Measurements from ENCODE around the gene SCYL2.
"Not testable (repeated sequence)": the region's sequence is repeated elsewhere in the genome, so short reads cannot be mapped to it uniquely, and the experiment has no call there.

The SCYL2 gene

GRCh38 chr12:100311317-100311716 lies 44.3 kb downstream of the SCYL2 start:
- no peak for DNase-seq (ENCODE audit: low read depth in 2 of 3, low spot score in 2 of 3)

- DNase-seq (ENCODE audit: low read depth in 2 of 3, low spot score in 2 of 3): no peak
Observed at GRCh38 chr12:100317371-100317770, 50.4 kb downstream of the SCYL2 start.

GRCh38 chr12:100324498-100324897 lies 57.5 kb downstream of the SCYL2 start:
- DNase-seq (ENCODE audit: low read depth in 2 of 3, low spot score in 2 of 3): no peak

- DNase-seq (ENCODE audit: low read depth in 2 of 3, low spot score in 2 of 3): no peak
Observed at GRCh38 chr12:100326208-100326607, 59.2 kb downstream of the SCYL2 start.

- no peak for DNase-seq (ENCODE audit: low read depth in 2 of 3, low spot score in 2 of 3)
Observed at GRCh38 chr12:100329800-100330199, 62.8 kb downstream of the SCYL2 start.

GRCh38 chr12:100331871-100332270 lies 64.9 kb downstream of the SCYL2 start:
- no peak for DNase-seq (ENCODE audit: low read depth in 2 of 3, low spot score in 2 of 3)

GRCh38 chr12:100332852-100333251 lies 65.9 kb downstream of the SCYL2 start:
- no peak for DNase-seq (ENCODE audit: low read depth in 2 of 3, low spot score in 2 of 3)

GRCh38 chr12:100337299-100337698 lies 70.3 kb downstream of the SCYL2 start:
- no peak for DNase-seq (ENCODE audit: low read depth in 2 of 3, low spot score in 2 of 3)

GRCh38 chr12:100337727-100338126 lies 70.8 kb downstream of the SCYL2 start:
- no peak for DNase-seq (ENCODE audit: low read depth in 2 of 3, low spot score in 2 of 3)

GRCh38 chr12:100339071-100339470 lies 72.1 kb downstream of the SCYL2 start:
- no peak for DNase-seq (ENCODE audit: low read depth in 2 of 3, low spot score in 2 of 3)

- not testable (repeated sequence) for DNase-seq (ENCODE audit: low read depth in 2 of 3, low spot score in 2 of 3)
Observed at GRCh38 chr12:100342897-100343296, 75.9 kb downstream of the SCYL2 start.

- not testable (repeated sequence) for DNase-seq (ENCODE audit: low read depth in 2 of 3, low spot score in 2 of 3)
Observed at GRCh38 chr12:100344351-100344750, 77.4 kb downstream of the SCYL2 start.

GRCh38 chr12:100345020-100345767 lies 78.2 kb downstream of the SCYL2 start:
- DNase-seq (ENCODE audit: low read depth in 2 of 3, low spot score in 2 of 3): no peak

- DNase-seq (ENCODE audit: low read depth in 2 of 3, low spot score in 2 of 3): no peak
Observed at GRCh38 chr12:100346660-100347059, 79.7 kb downstream of the SCYL2 start.

- no peak for DNase-seq (ENCODE audit: low read depth in 2 of 3, low spot score in 2 of 3)
Observed at GRCh38 chr12:100348657-100349454, 81.9 kb downstream of the SCYL2 start.

- no peak for DNase-seq (ENCODE audit: low read depth in 2 of 3, low spot score in 2 of 3)
Observed at GRCh38 chr12:100356644-100357223, 89.8 kb downstream of the SCYL2 start, which contains the start of gene SLC17A8. Gene SLC17A8, plus strand, starts transcription at chr12:100357074. Its CDS starts 318 bp downstream, at chr12:100357392.

GRCh38 chr12:100359248-100359647 lies 92.3 kb downstream of the SCYL2 start:
- DNase-seq (ENCODE audit: low read depth in 2 of 3, low spot score in 2 of 3): no peak

GRCh38 chr12:100359822-100360221 lies 92.8 kb downstream of the SCYL2 start:
- no peak for DNase-seq (ENCODE audit: low read depth in 2 of 3, low spot score in 2 of 3)

GRCh38 chr12:100360450-100360849 lies 93.5 kb downstream of the SCYL2 start:
- no peak for DNase-seq (ENCODE audit: low read depth in 2 of 3, low spot score in 2 of 3)

GRCh38 chr12:100364324-100364723 lies 97.3 kb downstream of the SCYL2 start:
- DNase-seq (ENCODE audit: low read depth in 2 of 3, low spot score in 2 of 3): no peak

GRCh38 chr12:100365411-100365810 lies 98.4 kb downstream of the SCYL2 start:
- no peak for DNase-seq (ENCODE audit: low read depth in 2 of 3, low spot score in 2 of 3)

GRCh38 chr12:100368066-100368465 lies 101.1 kb downstream of the SCYL2 start:
- DNase-seq (ENCODE audit: low read depth in 2 of 3, low spot score in 2 of 3): no peak

Data from activated CD8-positive, alpha-beta memory T cell treated with anti-CD3 and anti-CD28 coated beads for 48 hours (primary cell).